GM12878 (cell line): Measurements from ENCODE around the gene SYT3. TPM values are rescaled to one million over a fixed set of nuclear protein-coding genes. Genes with fewer than 3 reads are reported as not detected.

Experiments
- ATAC-seq: fragments of 200-7000 bp; cut with Tn5 transposase; 3 replicates; pipeline ENCODE4 v1.9.1; 2020; ENCODE audit warnings: mild to moderate bottlenecking, moderate library complexity
- BruUV-seq: library from RNA; stranded (reverse); fragments of 400-500 nt; replicated peaks from 2 replicates; lab custom pipeline; 2021; lab: Mats Ljungman, UMichigan
- CTCF ChIA-PET: fragments of 300-600 bp; sonication (Branson Sonifier 250); formaldehyde crosslinking; extraction: SDS; loops from one replicate; lab custom pipeline; 2021; ENCODE audit warnings: inconsistent platforms; lab: Yijun Ruan, JAX
- POLR2A ChIA-PET: fragments of 350-600 bp; formaldehyde crosslinking; extraction: SDS; loops from one replicate; lab custom pipeline; 2021; ENCODE audit warnings: inconsistent platforms; lab: Charles Lee
- RAD21 ChIA-PET: fragments of 300-600 bp; sonication (Branson Sonifier 250); formaldehyde crosslinking; loops from one replicate; lab custom pipeline; 2023; ENCODE audit warnings: antibody characterized with exemption; ENCODE audit not compliant: unreplicated experiment; lab: Charles Lee
- SMC1A ChIA-PET: fragments of 300-600 bp; sonication (Branson Sonifier 250); formaldehyde crosslinking; loops from one replicate; lab custom pipeline; 2023; ENCODE audit not compliant: unreplicated experiment, uncharacterized antibody; lab: Charles Lee
- DNase-seq: peaks from one replicate; pipeline ENCODE4 v3.0.0-alpha.2; 2011; ENCODE audit warnings: low read depth, low spot score
- FAIRE-seq: peaks from 3 replicates; lab custom pipeline; 2011; peaks lifted over from hg19 to GRCh38; lab: Jason Lieb, UNC
- H2AFZ ChIP-seq: 2 replicates; pipeline ENCODE4 v1.6.0; 2011; ENCODE audit warnings: low read depth, low read length, control low read depth; ENCODE audit not compliant: control insufficient read depth
- H3K27ac ChIP-seq: 2 replicates; pipeline ENCODE4 v1.5.1; 2011; ENCODE audit warnings: control low read depth; ENCODE audit not compliant: control insufficient read depth, insufficient read depth
- H3K27me3 ChIP-seq, 2 experiments: replicated peaks in 1 of 2; 2 replicates each; pipeline versions ENCODE4 v1.6.0 to v1.6.1; 2011; ENCODE audit warnings: low read length in 1 of 2; ENCODE audit not compliant: control insufficient read depth in 2 of 2, insufficient read depth in 2 of 2
- H3K36me3 ChIP-seq, 2 experiments: 2 replicates each; pipeline ENCODE4 v1.5.1; 2011; ENCODE audit warnings: low read length in 1 of 2; ENCODE audit not compliant: control insufficient read depth in 2 of 2, insufficient read depth in 2 of 2
- H3K4me1 ChIP-seq: 2 replicates; pipeline ENCODE4 v1.6.1; 2011; ENCODE audit warnings: mild to moderate bottlenecking, low read length, moderate library complexity, mixed read lengths; ENCODE audit not compliant: control insufficient read depth, insufficient read depth
- H3K4me2 ChIP-seq: 2 replicates; pipeline ENCODE4 v1.6.0; 2011; ENCODE audit warnings: control low read depth; ENCODE audit not compliant: control insufficient read depth, insufficient read depth
- H3K4me3 ChIP-seq: fragments of 200-600 bp; sonication (generic); 2 replicates; pipeline ENCODE4 v1.5.1; 2016
- H3K79me2 ChIP-seq: 2 replicates; pipeline ENCODE4 v1.6.0; 2011; ENCODE audit warnings: low read length; ENCODE audit not compliant: control insufficient read depth, insufficient read depth
- H3K9ac ChIP-seq: 2 replicates; pipeline ENCODE4 v1.8.0; 2011; ENCODE audit warnings: low read length, control low read depth, mixed read lengths; ENCODE audit not compliant: control insufficient read depth, insufficient read depth
- H3K9me3 ChIP-seq: replicated peaks from 3 replicates; pipeline ENCODE4 v1.5.1; 2011; ENCODE audit warnings: mild to moderate bottlenecking, low read length; ENCODE audit not compliant: control insufficient read depth, insufficient read depth
- H4K20me1 ChIP-seq: 2 replicates; pipeline ENCODE4 v1.6.0; 2011; ENCODE audit not compliant: control insufficient read depth, insufficient read depth
- CREM ChIP-seq: IDR thresholded peaks from 2 replicates; pipeline ENCODE4 v1.6.1; 2014; ENCODE audit warnings: antibody characterized with exemption, low read depth
- IRF4 ChIP-seq: IDR thresholded peaks from 2 replicates; pipeline ENCODE4 v1.6.1; 2011; ENCODE audit warnings: low read depth, low read length
- MYB ChIP-seq: fragments of 150-350 bp; IDR thresholded peaks from 2 replicates; pipeline ENCODE4 v1.6.1; 2014; ENCODE audit warnings: mild to moderate bottlenecking, low read depth, low read length, borderline replicate concordance
- PML ChIP-seq: IDR thresholded peaks from 2 replicates; pipeline ENCODE4 v1.6.1; 2012; ENCODE audit warnings: low read length, inconsistent platforms
- RELA ChIP-seq: fragments of 450-650 bp; IDR thresholded peaks from 2 replicates; pipeline ENCODE4 v1.8.0; 2014; ENCODE audit warnings: borderline replicate concordance; ENCODE audit not compliant: partially characterized antibody
- WGBS: methylation state at CpG from one replicate; pipeline ENCODE4 v1.1.6; 2016; ENCODE audit warnings: low lambda C conversion rate; ENCODE audit not compliant: insufficient replicate concordance, insufficient coverage; ENCODE audit errors: missing lambda C conversion rate; 5-methylcytosine and 5-hydroxymethylcytosine counted together
- in situ Hi-C: fragments of 300-500 bp; cut with MboI; formaldehyde crosslinking; loops from 9 replicates; pipeline ENCODE4 v1.14.3; 2018; ENCODE audit warnings: mixed read lengths
- intact Hi-C: fragments of 100-400 bp; cut with micrococcal nuclease; formaldehyde crosslinking; loops from one replicate; pipeline ENCODE4 v1.14.2; 2022; ENCODE audit not compliant: unreplicated experiment
- polyA plus RNA-seq, 11 experiments: library from polyadenylated mRNA; depleted of rRNA in 4 of 11; unstranded in 6 of 11; stranded (reverse) in 5 of 11; fragments of >200 nt; fragmentation: Nextera tagmentation in 4 of 11; fragmentation: Illumina TruSeq in 1 of 11; extraction: Ambion mirVana in 4 of 11; extraction: Trizol in 1 of 11; gene quantifications; 1 replicate in 1 of 11; 2 replicates in 10 of 11; pipeline versions ENCODE4 v1.2.1 to v1.2.3, GENCODE V29; 2011 to 2016; ENCODE audit warnings: inconsistent platforms in 2 of 11, missing spikeins in 2 of 11, low read depth in 1 of 11
- total RNA-seq, 4 experiments: library from RNA; depleted of rRNA in 3 of 4; stranded (reverse); fragments of >200 nt in 3 of 4; fragmentation: Illumina TruSeq in 1 of 4; extraction: Trizol in 1 of 4; gene quantifications; 2 replicates each; pipeline versions ENCODE4 v1.2.1 to v1.2.3, GENCODE V29; 2013 to 2021
- TF ChIP-seq, protein P1 (sequence below), 3 experiments: IDR thresholded peaks in 2 of 3; conservative IDR thresholded peaks in 1 of 3; 2 replicates each; pipeline ENCODE4 v1.5.1; 2011; ENCODE audit warnings: low read depth in 3 of 3, low read length in 3 of 3, mild to moderate bottlenecking in 3 of 3, control low read depth in 2 of 3, moderate library complexity in 2 of 3, inconsistent platforms in 1 of 3, mixed read lengths in 1 of 3; ENCODE audit not compliant: control insufficient read depth in 2 of 3, insufficient read depth in 1 of 3; ENCODE audit errors: extremely low read depth in 1 of 3
- TF ChIP-seq, protein P2 (sequence below): IDR thresholded peaks from 2 replicates; pipeline ENCODE4 v1.6.1; 2011; ENCODE audit warnings: borderline replicate concordance, low read depth, mild to moderate bottlenecking, moderate library complexity, low read length; ENCODE audit not compliant: insufficient read depth, poor library complexity, severe bottlenecking

The SYT3 gene
- total and polyA plus RNA-seq, 10 of the 15 experiments (the other 5 are each of a cell fraction or from before 2014, with no cell fraction given): 0.05 to 0.18 TPM; not detected in 8

DNA sequence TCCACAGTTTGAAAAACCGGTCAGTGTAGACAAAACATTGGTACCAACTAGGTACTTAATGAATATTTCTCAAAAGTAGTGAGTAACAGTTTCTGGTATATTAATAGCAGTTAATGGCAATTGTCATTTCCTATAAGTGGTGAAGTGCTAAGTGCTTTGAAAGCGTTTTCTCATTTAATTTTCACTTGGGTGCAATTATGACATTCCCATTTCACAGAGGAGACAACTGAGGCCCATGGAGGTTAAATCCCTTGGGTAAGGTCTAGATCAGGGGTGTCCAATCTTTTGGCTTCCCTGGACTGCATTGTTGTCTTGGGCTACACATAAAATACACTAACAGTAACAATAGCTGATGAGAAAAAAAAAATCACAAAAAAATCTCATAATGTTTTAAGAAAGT is 687 bp upstream of the SYT3 start:
- CTCF ChIA-PET: no interaction called here
- Histone ChIP-seq H3K27ac (no peak overlapping the region), H3K4me3 (no peak overlapping the region), H3K4me2 (no peak overlapping the region), H3K27me3 (peaks cover 2 to 5% of the 10 kb centered on the region in 2 experiments; a peak in 3 of 4 replicates), H3K9ac (no peak overlapping the region), H3K4me1 (no peaks in the 10 kb centered on the region), H3K9me3 (no peaks in the 10 kb centered on the region; the same call in 2 of the 3 replicates), H4K20me1 (no peaks in the 10 kb centered on the region), H2AFZ (no peak overlapping the region), H3K79me2 (no peaks in the 10 kb centered on the region), H3K36me3 (no peaks in the 10 kb centered on the region)
- POLR2A ChIA-PET: no interaction called here
- DNase-seq (no peak), FAIRE-seq (no peak), ATAC-seq (no peak)
- intact Hi-C loops: no loop called here
- TF ChIP-seq IRF4: no peak
- no peak for TF ChIP-seq RELA
- TF ChIP-seq PML: no peak
- TF ChIP-seq, protein P1, sequence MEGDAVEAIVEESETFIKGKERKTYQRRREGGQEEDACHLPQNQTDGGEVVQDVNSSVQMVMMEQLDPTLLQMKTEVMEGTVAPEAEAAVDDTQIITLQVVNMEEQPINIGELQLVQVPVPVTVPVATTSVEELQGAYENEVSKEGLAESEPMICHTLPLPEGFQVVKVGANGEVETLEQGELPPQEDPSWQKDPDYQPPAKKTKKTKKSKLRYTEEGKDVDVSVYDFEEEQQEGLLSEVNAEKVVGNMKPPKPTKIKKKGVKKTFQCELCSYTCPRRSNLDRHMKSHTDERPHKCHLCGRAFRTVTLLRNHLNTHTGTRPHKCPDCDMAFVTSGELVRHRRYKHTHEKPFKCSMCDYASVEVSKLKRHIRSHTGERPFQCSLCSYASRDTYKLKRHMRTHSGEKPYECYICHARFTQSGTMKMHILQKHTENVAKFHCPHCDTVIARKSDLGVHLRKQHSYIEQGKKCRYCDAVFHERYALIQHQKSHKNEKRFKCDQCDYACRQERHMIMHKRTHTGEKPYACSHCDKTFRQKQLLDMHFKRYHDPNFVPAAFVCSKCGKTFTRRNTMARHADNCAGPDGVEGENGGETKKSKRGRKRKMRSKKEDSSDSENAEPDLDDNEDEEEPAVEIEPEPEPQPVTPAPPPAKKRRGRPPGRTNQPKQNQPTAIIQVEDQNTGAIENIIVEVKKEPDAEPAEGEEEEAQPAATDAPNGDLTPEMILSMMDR (IDR thresholded peaks at IDR 0.05 in 2 of 3, conservative IDR thresholded peaks at IDR 0.05 in 1 of 3; ENCODE audit: control insufficient read depth in 2 of 3, extremely low read depth in 1 of 3, insufficient read depth in 1 of 3, low read depth in 3 of 3, low read length in 3 of 3): no peak
- no peak for TF ChIP-seq CREM
- TF ChIP-seq, protein P2, sequence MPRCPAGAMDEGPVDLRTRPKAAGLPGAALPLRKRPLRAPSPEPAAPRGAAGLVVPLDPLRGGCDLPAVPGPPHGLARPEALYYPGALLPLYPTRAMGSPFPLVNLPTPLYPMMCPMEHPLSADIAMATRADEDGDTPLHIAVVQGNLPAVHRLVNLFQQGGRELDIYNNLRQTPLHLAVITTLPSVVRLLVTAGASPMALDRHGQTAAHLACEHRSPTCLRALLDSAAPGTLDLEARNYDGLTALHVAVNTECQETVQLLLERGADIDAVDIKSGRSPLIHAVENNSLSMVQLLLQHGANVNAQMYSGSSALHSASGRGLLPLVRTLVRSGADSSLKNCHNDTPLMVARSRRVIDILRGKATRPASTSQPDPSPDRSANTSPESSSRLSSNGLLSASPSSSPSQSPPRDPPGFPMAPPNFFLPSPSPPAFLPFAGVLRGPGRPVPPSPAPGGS: no peak
- TF ChIP-seq MYB: no peak
- WGBS: 10% methylated on average over 2 of the region's 2 CpGs
- in situ Hi-C loops: no loop called here
- SMC1A ChIA-PET: no interaction called here
- RAD21 ChIA-PET: no interaction called here
- BruUV-seq: no TSS peak
